Effector memory CD4-positive, alpha-beta T cell (primary cell): ENCODE measurements around the gene GRPEL1.

Experiments used
- DNase-seq, 3 donors: peaks; one replicate each; pipeline ENCODE4 v3.0.0-alpha.2; 2020
- H3K27ac ChIP-seq: 2 replicates; pipeline ENCODE4 v1.7.0; 2013; ENCODE audit warnings: mild to moderate bottlenecking, low read length, moderate library complexity; ENCODE audit not compliant: insufficient read depth, poor library complexity, severe bottlenecking
- H3K27me3 ChIP-seq: replicated peaks from 2 replicates; pipeline ENCODE4 v1.7.0; 2013; ENCODE audit warnings: mild to moderate bottlenecking, low read length; ENCODE audit not compliant: insufficient read depth, control insufficient read depth, poor library complexity, severe bottlenecking
- H3K36me3 ChIP-seq: 2 replicates; pipeline ENCODE4 v1.7.0; 2013; ENCODE audit warnings: mild to moderate bottlenecking, low read length, moderate library complexity; ENCODE audit not compliant: control insufficient read depth, insufficient read depth
- H3K4me1 ChIP-seq: 2 replicates; pipeline ENCODE4 v1.7.0; 2013; ENCODE audit warnings: low read length, mild to moderate bottlenecking; ENCODE audit not compliant: control insufficient read depth, insufficient read depth, poor library complexity, severe bottlenecking
- H3K4me3 ChIP-seq: 2 replicates; pipeline ENCODE4 v1.7.0; 2013; ENCODE audit warnings: low read length, low read depth, mild to moderate bottlenecking; ENCODE audit not compliant: insufficient read depth, poor library complexity, severe bottlenecking
- H3K9me3 ChIP-seq: 2 replicates; pipeline ENCODE4 v1.7.0; 2013; ENCODE audit warnings: mild to moderate bottlenecking, low read length, moderate library complexity; ENCODE audit not compliant: control insufficient read depth

The GRPEL1 gene

DNA sequence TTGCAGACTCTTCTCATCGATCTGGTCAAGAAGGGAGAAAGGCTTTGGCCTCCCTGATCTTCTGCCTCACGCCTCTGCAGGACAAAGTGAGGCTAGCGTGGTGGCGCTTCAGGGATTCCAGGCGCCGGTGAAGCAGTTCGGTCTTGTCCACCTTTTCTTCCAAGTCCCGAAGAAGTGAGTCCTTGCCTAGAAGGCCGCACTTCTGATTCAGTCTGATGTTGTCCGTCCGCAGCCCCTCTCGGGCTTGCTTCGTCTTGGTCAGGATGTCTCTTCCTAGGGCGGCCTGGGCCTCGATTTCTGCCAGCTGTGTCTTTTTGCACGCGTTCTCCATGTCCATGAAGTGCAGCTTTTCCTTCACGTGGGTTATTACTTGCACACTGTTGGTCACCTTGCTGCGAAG lies 26.6 kb downstream of the GRPEL1 start:
- no peak overlapping the region for H3K27ac ChIP-seq
- H3K9me3 ChIP-seq = no peaks in the 10 kb centered on the region
- no peak for DNase-seq
- H3K4me1 ChIP-seq = peaks cover 26% of the 10 kb centered on the region
- no peaks in the 10 kb centered on the region for H3K27me3 ChIP-seq
- H3K36me3 ChIP-seq = peaks cover 6% of the 10 kb centered on the region
- no peak overlapping the region for H3K4me3 ChIP-seq

DNA sequence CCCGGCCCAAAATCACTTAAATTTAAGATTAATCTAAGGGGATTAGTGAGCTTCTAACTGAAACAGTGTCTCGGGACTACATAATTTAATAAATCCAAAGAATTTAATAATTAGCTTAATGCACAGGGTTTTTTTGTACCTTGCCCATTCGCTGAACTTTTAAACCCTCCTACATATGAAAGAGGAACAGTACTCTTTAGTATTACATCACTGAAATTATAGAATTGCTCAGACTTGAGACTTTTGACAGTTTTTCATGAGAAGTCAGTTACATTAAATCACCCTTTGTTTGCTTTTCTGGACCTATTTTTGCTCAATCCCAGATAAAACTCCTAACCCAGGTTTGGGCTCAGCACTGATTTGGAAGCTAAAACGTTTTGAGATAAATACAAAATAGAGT lies 27.1 kb downstream of the GRPEL1 start:
- no peak for DNase-seq
- Histone ChIP-seq H3K4me3 (no peak overlapping the region), H3K4me1 (peaks cover 22% of the 10 kb centered on the region), H3K36me3 (peaks cover 4% of the 10 kb centered on the region), H3K9me3 (no peaks in the 10 kb centered on the region), H3K27me3 (no peaks in the 10 kb centered on the region), H3K27ac (no peak overlapping the region)

DNA sequence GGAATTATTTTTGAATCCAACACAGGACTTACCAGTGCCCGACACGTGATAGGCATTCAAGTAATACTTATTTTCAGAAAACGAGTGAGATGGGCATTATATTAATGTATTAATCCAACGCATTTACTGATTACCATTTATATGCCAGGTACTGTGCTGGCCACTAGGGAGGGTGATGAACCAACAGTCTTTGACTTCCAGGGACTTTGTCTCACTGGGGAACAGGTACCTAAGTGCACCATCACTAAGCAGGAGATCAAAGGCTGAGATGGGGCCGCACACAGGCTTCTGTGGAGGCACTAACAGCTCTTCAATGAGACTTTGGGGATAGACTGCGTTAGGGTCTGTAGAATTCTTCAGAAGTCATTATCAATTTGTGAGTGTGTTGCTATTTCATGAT lies 30.4 kb downstream of the GRPEL1 start:
- DNase-seq = no peak

DNA sequence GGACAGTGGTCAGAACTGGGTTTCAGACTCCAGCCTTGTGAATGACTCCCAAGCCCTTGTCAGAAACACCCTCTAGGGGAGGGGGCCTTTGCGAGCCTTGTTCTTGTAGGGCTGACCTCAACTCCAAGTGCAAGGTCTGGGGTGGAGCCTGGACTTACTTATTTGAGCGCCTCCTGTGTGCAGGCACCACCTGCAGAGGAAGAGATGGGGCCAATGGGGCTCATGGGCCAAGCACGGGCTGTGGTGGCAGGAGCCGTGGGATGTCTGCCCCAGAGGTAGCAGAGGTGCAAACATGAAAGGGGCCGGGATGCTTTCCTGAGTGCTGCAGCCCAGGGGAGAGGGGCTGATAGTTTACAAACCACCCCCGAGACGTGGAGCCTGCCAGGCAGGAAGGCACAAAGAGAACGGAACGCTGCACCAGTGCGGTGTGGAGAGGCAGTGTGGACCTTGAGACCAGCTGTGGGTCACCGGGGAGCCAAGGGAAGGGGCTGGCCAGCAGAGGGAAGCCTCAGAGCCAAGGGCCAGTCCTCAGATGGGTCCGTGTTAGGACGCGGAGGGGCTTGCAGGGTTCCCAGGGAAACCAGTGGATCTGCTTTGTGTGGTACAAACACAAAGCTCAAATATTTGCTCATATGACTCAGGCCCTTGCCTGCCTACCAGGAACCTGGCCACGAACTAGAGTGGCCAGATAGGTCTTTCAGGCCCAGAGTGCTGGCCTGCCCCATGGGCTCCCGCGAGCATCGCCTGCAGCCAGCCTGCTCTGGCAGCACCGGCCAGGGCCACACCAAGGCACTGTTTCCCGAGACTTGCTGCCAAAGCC lies 33.4 kb downstream of the GRPEL1 start:
- no peak for DNase-seq
- Histone ChIP-seq H3K27me3 (no peaks in the 10 kb centered on the region), H3K36me3 (peaks cover 29% of the 10 kb centered on the region), H3K27ac (no peak overlapping the region), H3K9me3 (no peaks in the 10 kb centered on the region), H3K4me1 (no peaks in the 10 kb centered on the region), H3K4me3 (no peak overlapping the region)

More for the DNA sequence above, 30.4 kb downstream of the GRPEL1 start:
- H3K9me3 ChIP-seq = no peaks in the 10 kb centered on the region
- H3K4me3 ChIP-seq = no peak overlapping the region
- peaks cover 2% of the 10 kb centered on the region for H3K36me3 ChIP-seq
- H3K27me3 ChIP-seq = no peaks in the 10 kb centered on the region
- peaks cover 4% of the 10 kb centered on the region for H3K4me1 ChIP-seq
- no peak overlapping the region for H3K27ac ChIP-seq

DNA sequence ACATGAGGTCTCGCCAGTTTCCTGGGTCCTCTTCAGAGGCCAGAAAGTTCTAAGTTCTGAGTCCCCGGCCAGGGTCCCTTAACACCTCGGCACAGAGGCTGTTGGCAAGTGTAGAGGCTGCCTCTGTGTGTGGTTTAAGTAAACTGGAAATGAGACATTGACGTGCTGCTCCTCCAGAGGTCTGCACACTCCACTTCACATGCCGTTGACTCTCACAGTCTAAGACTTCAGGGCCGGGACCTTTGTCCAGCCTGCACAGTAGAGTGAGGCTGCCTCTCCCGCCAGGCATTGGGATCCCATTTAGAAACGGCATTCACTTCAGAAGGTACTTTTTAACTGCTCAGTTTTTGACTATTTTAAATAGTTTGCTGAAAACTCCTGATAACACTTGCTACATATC lies 35.3 kb downstream of the GRPEL1 start:
- Histone ChIP-seq H3K4me1 (no peaks in the 10 kb centered on the region), H3K9me3 (no peaks in the 10 kb centered on the region), H3K27ac (no peak overlapping the region), H3K36me3 (peaks cover 36% of the 10 kb centered on the region), H3K27me3 (no peaks in the 10 kb centered on the region), H3K4me3 (no peak overlapping the region)
- DNase-seq = no peak

DNA sequence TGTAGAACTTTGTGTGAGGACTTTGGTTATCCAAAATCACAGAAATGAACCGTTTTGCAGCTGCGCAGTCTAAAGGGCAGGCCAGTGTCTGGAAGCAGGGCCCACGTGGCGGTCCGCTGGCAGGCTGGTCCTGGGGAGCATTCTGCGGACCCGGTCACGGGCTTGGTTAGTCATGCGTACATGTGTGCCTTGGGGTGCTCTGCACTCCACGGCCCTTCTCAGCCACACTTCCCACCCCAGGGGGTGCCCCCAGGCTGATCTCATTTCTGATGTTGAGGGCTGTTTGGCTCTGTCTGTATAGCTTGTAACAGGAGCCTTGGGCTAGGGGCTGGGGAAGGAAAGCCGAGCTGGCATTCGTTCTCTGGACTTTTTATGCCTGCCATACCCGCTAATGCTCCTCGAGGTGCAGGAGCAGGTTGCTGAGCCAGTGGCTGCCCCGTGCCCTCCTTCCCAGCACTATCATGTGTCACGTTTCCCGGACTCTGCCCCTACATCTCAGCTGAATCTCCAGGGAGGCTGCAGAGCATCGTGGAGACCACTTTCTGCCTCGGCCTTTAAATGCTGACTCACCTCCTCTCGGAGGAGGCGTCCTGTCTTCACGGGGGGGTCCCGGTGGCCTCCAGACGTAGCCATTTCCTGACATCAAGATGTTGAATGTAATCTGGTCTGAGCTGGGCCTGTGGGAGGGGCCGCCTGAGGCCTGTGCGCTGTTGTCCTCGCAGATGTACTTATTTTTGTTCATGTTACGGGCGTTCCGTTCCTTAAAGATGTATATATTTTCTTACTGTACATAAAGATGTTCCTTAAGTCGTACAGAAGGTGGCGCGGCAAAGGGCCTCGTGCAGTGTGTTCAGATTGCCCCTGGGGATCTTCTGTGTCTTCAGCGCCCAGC lies 36.1 kb downstream of the GRPEL1 start:
- Histone ChIP-seq H3K27me3 (no peaks in the 10 kb centered on the region), H3K27ac (no peak overlapping the region), H3K36me3 (peaks cover 43% of the 10 kb centered on the region), H3K4me3 (no peak overlapping the region), H3K9me3 (no peaks in the 10 kb centered on the region), H3K4me1 (no peaks in the 10 kb centered on the region)
- DNase-seq = no peak

DNA sequence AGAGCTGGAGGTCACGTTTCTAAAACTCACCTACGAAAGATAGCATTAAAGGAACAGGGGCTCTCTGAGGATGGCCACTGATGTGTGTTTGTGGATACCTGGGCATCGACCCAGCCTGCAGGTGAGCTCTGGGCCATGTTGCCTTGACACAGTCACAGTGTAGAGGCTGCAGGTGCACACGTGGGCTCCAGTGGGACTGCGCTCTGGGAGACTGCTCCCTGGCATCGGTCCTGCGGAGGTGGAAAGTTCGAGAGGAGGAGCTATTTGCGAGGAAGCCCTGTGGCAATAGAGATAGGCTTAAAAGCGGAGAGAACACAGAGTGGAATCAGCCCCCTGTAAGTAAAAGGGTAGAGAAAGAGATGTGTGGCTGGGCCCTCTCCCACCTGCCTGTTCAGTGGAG lies 37.0 kb downstream of the GRPEL1 start:
- Histone ChIP-seq H3K9me3 (no peaks in the 10 kb centered on the region), H3K4me1 (no peaks in the 10 kb centered on the region), H3K36me3 (peaks cover 46% of the 10 kb centered on the region), H3K27ac (no peak overlapping the region), H3K27me3 (no peaks in the 10 kb centered on the region), H3K4me3 (no peak overlapping the region)
- no peak for DNase-seq

DNA sequence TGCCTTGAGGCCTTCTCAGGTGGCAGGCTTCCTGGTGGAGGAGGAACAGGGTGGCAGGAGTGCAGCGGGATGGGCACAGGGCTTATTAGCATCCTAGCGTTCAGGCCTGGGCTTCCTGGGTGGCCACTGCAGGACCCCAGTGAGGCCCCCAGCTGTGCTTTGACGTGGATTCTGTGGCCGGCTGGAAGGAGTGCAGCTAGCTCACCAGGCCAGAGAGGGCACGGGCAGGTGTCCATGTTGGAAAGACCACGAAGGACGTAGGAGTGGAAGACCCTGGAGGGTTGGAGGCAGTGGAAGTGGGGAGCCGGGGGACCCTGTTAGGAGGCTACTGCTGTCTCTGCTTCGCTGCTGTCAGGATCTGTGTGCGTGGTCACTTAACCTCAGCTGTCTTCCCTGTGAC lies 37.9 kb downstream of the GRPEL1 start:
- Histone ChIP-seq H3K9me3 (no peaks in the 10 kb centered on the region), H3K27ac (no peak overlapping the region), H3K36me3 (peaks cover 54% of the 10 kb centered on the region), H3K4me1 (no peaks in the 10 kb centered on the region), H3K27me3 (no peaks in the 10 kb centered on the region), H3K4me3 (no peak overlapping the region)
- no peak for DNase-seq

DNA sequence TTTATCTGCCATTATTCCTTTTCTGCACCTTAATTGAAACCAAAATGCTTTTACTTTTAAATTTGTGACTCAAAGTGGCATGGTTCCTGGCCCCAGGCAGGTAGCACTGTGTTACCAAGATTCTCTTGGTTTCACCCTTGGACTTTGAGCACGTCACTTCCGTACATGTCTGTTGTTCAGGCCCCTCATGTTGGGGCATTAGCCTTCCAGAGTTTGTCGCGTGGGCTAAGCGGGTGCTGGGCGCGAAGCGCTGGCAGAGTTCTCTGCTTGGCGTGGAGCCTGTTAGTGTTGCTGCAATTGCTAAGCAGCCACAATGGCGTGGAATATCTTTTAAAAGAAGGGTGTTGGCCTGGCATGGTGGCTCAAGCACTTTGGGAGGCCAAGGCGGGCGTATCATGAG lies 38.7 kb downstream of the GRPEL1 start:
- no peak overlapping the region for H3K4me3 ChIP-seq
- H3K9me3 ChIP-seq = no peaks in the 10 kb centered on the region
- H3K27me3 ChIP-seq = no peaks in the 10 kb centered on the region
- H3K4me1 ChIP-seq = no peaks in the 10 kb centered on the region
- H3K27ac ChIP-seq = no peak overlapping the region
- no peak for DNase-seq
- peaks cover 61% of the 10 kb centered on the region for H3K36me3 ChIP-seq

DNA sequence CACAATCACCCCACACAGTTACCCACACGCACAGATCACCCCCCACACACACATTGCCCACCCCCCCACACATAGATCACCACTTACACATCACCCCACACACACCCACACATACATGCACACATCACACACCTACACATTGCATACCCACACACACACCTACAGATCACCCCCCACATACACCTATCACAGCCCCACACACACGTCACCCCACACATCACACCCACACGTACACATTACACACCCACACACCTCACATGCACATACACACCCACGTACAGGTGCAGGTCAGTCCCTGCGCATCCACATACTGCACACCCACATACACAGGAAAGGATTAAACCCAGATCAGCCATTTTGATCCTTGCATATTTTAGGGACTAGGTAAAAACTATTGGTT lies 40.0 kb downstream of the GRPEL1 start:
- Histone ChIP-seq H3K4me1 (no peaks in the 10 kb centered on the region), H3K36me3 (peaks cover 71% of the 10 kb centered on the region), H3K4me3 (no peak overlapping the region), H3K27me3 (no peaks in the 10 kb centered on the region), H3K9me3 (no peaks in the 10 kb centered on the region), H3K27ac (no peak overlapping the region)
- no peak for DNase-seq
